NK-92 treated with Interleukin-12 subunit alpha and Interleukin-12 subunit beta, amount 100 ng/mL, for 24 hours (cell line): ENCODE measurements around the gene BLM.

ENCODE experiments used
- DNase-seq: peaks from one replicate; lab custom pipeline; 2025; lab: John Stamatoyannopoulos, UW

Gene BLM

DNA sequence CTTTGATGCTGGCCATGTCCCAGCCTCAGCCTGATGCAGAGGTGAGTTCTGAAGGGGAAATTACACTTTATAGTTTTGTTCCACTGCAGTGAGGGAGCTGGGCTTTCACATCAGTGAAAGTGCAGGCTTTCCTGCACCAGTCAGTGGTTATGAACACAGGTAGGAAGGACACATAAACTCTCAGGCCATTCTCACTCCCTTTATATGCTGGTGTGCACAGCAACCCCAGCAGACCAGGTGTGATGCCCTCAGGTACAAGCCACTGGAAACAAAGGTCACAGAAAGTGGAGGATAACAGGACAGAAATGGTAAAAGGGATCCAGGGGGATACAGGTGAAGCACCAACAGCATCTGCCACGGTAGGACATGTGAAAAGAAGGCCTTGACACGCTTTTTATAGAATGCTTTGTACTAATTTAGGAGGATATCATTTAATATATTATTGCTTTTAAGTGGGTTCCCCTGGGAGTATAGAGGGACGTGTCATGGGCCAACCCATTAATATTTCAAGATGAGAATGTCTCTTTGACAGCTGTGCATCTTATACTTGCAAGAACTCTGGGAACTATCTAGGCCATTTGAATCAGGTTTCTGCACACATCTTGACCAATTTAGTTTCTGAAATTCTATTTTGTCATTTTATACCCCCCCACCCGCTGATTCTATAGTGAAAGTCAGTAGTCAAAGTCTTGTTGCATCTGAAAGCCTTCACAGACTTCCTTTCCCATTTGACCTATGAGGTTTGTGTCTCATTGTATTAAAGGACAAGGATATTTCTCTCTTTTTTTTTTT lies 25.0 kb upstream of the BLM start:
- DNase-seq: no peak

GRCh38 chr15:90694987-90695386 lies 22.2 kb upstream of the BLM start:
- DNase-seq: no peak

GRCh38 chr15:90697175-90697574 lies 20.0 kb upstream of the BLM start:
- DNase-seq: no peak

- DNase-seq: no peak
Measured at GRCh38 chr15:90698629-90699028, 18.5 kb upstream of the BLM start.

DNA sequence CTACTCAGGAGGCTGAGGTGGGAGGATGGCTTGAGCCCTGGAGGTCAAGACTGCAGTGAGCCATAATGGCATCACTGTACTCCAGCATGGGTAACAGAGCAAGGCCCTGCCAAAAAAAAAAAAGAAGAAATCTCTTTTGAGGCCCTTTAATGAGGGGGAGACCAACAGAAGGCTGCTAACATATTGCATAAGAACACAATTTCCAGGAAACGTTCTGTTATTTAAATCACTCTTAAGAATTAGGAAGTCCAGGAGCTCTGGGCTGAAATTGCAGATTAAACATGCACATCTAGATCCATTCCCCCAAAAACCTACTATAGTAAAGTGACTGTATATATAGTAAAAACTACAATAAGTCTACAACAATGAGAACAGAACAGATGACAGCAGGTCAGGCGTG lies 16.1 kb upstream of the BLM start:
- no peak for DNase-seq

DNA sequence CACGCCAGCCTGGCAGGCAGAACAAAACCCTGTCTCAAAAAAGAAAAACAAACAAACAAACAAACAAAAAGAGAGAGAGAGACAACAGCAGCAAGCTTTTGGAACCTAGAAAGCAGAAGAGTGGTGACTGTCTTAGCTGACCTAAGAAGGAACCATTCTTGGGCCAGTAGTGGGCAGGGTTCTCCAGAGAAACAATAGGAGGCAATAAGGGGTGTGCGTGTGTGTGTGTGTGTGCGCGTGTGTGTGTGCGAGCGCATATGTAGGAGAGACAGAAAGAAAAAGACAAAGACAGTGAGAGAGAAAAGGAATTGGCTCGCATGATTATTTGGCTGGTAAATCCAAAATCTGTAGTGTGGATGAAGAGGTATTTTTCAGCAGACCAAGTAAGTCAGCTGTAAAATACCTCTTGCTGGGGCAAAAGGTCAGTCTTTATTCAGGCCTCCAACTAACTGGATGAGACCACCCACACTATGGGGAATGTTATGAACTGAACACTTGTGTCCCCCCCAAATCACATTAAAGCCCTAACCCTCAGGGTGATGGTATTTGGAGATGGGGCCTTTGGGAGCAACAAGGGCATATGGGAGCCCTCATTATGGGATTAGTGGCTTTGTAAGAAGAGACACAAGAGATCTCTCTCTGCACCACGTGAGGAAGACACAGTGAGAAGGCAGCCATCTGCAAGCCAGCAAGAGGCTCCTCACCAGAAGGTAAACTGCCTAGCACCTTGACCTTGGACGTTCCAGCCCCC lies 15.1 kb upstream of the BLM start:
- DNase-seq: no peak

DNA sequence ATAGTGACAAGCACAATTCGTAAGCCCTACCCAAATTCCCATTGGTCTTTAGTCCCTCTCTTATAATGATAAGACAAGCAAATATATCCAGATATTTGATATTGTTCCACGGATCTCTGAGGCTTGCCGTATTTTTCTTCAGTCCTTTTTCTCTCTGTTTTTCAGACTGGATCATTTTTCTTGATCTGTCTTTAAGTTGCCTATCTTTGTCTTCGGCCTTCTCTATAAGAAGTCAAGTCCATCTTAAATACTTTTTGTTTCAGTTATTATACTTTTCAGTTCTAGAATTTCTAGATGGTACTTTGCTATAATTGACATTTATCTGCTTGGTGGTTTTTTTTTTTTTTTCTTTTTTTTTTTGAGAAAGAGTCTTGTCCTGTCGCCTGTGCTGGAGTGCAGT lies 13.7 kb upstream of the BLM start:
- DNase-seq: no peak

- no peak for DNase-seq
Measured at GRCh38 chr15:90705212-90705611, 11.9 kb upstream of the BLM start.

DNA sequence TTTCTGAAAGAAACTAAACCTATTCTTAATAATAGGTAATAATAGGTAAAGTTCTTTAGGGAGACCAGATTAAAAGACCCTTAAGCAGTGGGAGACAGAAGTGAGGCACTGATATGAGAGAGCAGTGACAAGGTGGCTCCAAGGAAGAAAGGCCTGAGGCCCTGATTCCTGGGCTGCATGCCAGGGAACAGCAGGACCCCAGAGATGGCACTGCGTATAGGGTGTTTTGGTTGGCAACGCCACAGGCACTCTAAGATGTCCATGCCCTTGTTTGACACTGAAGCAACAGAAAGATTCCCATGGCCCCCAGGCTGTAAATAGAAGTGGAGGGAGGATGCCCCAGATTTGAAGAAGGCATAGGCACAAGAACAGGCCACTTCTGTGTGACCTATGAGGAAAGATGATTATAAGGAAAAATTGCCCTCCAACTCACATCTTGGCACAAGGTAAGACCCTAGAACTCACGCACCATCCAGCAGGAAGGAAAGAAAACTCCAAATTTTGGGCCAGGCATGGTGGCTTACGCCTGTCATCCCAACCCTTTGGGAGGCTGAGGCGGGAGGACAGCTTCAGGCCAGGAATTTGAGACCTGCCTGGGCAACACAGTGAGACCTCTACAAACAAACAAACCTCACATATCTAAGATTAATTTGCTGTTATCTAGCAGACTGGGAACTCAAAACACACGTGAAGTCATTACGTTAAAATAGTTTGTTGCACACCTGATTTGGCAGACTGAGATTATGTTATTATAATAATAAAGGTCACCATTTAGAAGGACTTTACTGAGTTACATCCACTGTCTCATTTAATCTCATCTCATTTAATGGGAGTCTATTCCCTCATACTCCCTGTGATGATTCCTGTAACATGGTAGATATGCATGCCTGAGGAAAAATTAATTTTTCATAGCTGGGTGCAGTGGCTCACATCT lies 10.5 kb upstream of the BLM start:
- no peak for DNase-seq

- no peak for DNase-seq
Measured at GRCh38 chr15:90707489-90707888, 9.7 kb upstream of the BLM start.

- no peak for DNase-seq
Measured at GRCh38 chr15:90708516-90708915, 8.6 kb upstream of the BLM start.

DNA sequence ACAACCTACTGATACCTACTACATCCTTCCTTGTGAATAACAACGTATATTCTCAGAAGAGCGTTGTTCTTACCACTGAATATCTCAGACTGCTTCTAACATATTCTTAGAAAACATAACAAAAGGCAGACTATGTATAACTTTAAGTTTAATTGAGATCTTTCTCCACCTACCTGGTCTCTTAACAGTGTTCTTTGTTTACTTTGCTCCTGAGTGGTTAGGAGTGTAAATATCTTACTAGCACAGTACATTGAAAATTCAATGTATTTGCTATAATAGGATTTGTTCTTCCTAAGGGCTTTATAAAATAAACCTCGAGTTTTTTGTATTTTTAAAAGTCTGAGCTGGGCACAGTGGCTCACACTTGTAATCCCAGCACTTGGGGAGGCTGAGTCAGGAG lies 7.9 kb upstream of the BLM start:
- no peak for DNase-seq

- DNase-seq: no peak
Measured at GRCh38 chr15:90710436-90711027, 6.6 kb upstream of the BLM start.

GRCh38 chr15:90711418-90711824 lies 5.7 kb upstream of the BLM start:
- no peak for DNase-seq

DNA sequence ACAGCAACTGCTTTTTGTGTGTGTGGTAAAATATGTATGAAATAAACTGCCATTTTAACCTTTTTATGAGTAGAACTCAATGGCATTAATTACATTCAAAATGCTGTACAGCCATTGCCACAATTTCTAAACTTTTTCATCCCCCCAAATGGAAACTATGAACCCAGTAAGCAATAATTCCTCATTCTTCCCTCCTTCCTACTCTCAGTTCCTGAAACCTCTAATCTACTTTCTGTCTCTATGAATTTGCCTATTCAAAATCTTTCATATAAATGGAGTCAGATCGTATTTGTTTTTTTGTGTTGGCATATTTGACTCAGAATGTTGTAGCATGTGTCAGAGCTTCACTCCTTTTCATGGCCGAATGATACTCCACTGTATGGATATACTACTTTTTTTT lies 5.3 kb upstream of the BLM start:
- no peak for DNase-seq

DNA sequence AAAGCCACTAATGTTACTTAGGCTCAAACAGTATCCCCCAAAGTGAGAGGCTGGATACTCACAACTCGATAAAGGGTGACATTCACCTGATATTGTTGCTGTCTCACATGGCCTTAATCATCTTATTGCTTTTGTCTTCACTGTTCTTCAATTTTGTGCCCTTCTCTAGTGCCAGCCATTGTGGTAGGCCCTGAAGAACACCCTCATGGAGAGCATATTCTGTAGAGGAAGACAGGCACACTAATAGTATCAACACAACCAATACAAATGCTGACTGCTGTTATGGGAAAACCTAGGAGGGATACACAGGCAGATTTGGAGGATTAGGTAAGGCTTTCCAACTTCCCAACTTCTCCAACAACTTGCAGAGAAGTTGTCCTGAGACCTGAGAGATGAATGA lies 4.1 kb upstream of the BLM start:
- DNase-seq: no peak

DNA sequence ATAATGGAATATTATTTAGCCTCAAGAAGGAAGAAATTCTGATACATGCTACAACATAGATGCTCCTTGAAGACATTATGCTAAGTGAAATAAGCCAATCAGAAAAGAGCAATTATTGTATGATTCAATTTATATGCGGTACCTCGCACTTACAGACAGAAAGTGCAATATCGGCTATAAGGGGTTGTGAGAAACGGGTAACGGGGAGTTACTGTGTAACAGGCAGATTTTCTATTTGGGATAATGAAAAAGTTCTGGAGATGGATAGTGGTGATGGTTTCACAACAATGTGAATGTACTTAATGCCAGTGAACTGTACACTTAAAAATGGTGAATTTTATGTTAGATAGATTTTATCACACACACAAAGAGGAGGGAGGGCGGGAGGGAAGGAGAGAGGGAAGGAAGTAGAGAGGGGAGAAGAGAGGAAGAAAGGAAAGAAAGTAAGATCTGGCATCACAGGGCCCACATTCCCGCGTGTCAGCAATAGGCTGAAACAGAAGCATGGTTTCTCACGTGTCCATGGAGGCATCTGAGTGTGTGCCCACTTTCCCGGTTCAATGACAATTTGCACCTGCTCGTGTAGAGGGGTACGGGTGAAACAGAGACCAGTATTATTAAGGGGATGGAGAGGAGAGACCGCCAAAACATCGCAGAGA lies 700 bp upstream of the BLM start:
- no peak for DNase-seq

DNA sequence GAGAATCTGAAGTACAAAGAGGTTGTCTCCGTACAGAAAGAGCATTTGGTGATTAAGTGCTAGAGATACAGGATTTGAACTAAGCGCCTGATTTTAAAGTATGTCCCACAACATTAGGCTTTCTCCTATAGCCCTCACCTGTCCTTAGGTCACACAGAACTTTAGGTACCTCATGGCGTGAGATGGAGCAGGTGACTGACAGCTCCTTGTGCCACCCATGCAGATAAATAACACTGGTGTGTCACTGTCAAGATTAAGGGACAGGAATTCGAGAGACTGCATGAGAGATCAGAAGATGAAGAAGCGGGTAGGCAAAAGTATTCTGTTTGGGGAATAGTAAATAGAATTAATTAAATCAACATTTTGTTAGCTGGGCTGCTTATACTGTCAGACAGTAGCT lies 1.1 kb downstream of the BLM start:
- DNase-seq: no peak

- no peak for DNase-seq
Measured at GRCh38 chr15:90720131-90720530, 3.0 kb downstream of the BLM start.

GRCh38 chr15:90729261-90729660 lies 12.1 kb downstream of the BLM start:
- DNase-seq: no peak

- no peak for DNase-seq
Measured at GRCh38 chr15:90730290-90730689, 13.1 kb downstream of the BLM start.

DNA sequence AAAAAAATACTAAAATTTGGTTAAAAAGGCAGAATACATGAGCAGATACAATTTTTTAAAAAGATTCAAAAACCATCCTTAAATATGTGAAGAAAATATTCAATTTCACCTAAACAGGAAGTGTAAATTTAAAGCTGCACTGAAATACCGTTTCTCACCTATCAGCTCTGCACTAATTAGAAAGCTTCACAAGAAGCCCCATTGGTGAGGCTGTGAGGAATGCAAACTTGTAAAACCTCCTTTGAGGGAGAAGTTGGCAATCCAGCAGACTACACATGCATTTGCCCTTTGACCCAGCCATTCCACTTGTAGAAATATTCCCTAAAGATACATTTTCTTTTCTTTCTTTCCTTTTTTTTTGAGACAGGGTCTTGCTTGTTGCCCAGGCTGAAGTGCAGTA lies 18.8 kb downstream of the BLM start:
- no peak for DNase-seq
